Heart left ventricle (tissue), 16 donors: Measurements from ENCODE around the gene AFF3. TPM values are rescaled to one million over a fixed set of nuclear protein-coding genes. Genes with fewer than 3 reads are reported as not detected.

ENCODE experiments used
- ATAC-seq, 4 donors: fragments of 200-7000 bp; cut with Tn5 transposase; one replicate each; pipeline ENCODE4 v1.9.1; 2020 to 2022; ENCODE audit warnings: moderate library complexity in 4 of 4, mild to moderate bottlenecking in 3 of 4, moderate number of reproducible peaks in 1 of 4
- DNase-seq, 5 donors: peaks; one replicate each; pipeline ENCODE4 v3.0.0-alpha.2; 2020
- H3K27ac ChIP-seq, 12 donors: fragments of 200-600 bp; sonication (generic) in 4 of 12; one replicate each; pipeline versions ENCODE4 v1.5.0 to v1.8.0; 2016 to 2022; ENCODE audit warnings: mild to moderate bottlenecking in 2 of 12
- H3K27me3 ChIP-seq, 9 donors: fragments of 200-600 bp; sonication (generic) in 2 of 9; one replicate each; pipeline versions ENCODE4 v1.5.1 to v1.8.0; 2016 to 2022; ENCODE audit warnings: mild to moderate bottlenecking in 3 of 9
- H3K36me3 ChIP-seq, 9 donors: fragments of 200-600 bp; sonication (generic) in 2 of 9; one replicate each; pipeline versions ENCODE4 v1.5.0 to v1.8.0; 2018 to 2022; ENCODE audit warnings: mild to moderate bottlenecking in 2 of 9
- H3K4me1 ChIP-seq, 12 donors: fragments of 200-600 bp; sonication (generic) in 4 of 12; one replicate each; pipeline versions ENCODE4 v1.5.0 to v1.8.0; 2016 to 2022; ENCODE audit warnings: mild to moderate bottlenecking in 3 of 12
- H3K4me3 ChIP-seq, 12 donors: fragments of 200-600 bp; sonication (generic) in 4 of 12; one replicate each; pipeline versions ENCODE4 v1.5.0 to v1.8.0; 2017 to 2022; ENCODE audit warnings: mild to moderate bottlenecking in 9 of 12, moderate library complexity in 4 of 12
- H3K9me3 ChIP-seq, 12 donors: fragments of 200-600 bp; sonication (generic) in 4 of 12; one replicate each; pipeline versions ENCODE4 v1.5.0 to v1.8.0; 2016 to 2022; ENCODE audit warnings: mild to moderate bottlenecking in 1 of 12
- POLR2A ChIP-seq, 2 donors: fragments of 450-650 bp; IDR thresholded peaks; one replicate each; pipeline ENCODE4 v1.6.1; 2017; ENCODE audit warnings: antibody characterized with exemption in 2 of 2, mild to moderate bottlenecking in 2 of 2, moderate library complexity in 2 of 2
- WGBS, 4 donors: extraction: QIAGEN DNeasy Blood & Tissue Kit in 2 of 4; methylation state at CpG; one replicate each; pipeline versions ENCODE4 v1.1.5 to v1.1.7; 2013 to 2018; 5-methylcytosine and 5-hydroxymethylcytosine counted together
- intact Hi-C, 10 donors: fragments of 100-400 bp; cut with DNase I; formaldehyde crosslinking; loops; one replicate each; pipeline versions ENCODE4 v1.11.1 to v1.14.2; 2022
- polyA plus RNA-seq, 2 donors: library from polyadenylated mRNA; stranded (reverse); fragments of 200-250 nt; gene quantifications; one replicate each; pipeline ENCODE4 v1.2.3, GENCODE V29; 2013
- total RNA-seq, 9 donors: library from RNA; depleted of rRNA in 2 of 9; stranded (reverse); fragments of >200 nt in 2 of 9; fragmentation: NEBNext Ultra II Directional in 3 of 9; extraction: Animal tissue kit (Norgen Biotek cat#: 25700) in 3 of 9; gene quantifications; one replicate each; pipeline versions ENCODE4 v1.1.0 to v1.2.4, GENCODE V29; 2016 to 2023
- TF ChIP-seq, protein P1 (sequence below), 12 donors: fragments of 200-600 bp; sonication (generic) in 4 of 12; IDR thresholded peaks; one replicate each; pipeline versions ENCODE4 v1.5.0 to v1.8.0; 2018 to 2022; ENCODE audit warnings: antibody characterized with exemption in 12 of 12, mild to moderate bottlenecking in 5 of 12
- donor health status: ischemic (EF 13 %, LVEDD 7.1; RV severe dilation, severe dysfunction).
- donor health status: healthy with polysubstance abuse.
- donor health status: DM: no; HTN: yes; CAD: no.
- donor health status: DM: no; HTN: no; CAD: no.
- donor health status: ischemic (EF 25% LVEDD 6.9; RV normal size, moderate dysfunction).
- donor health status: ischemic (EF 25% LVEDD 5.7; RV mildly dilated, moderate dysfunction).
- donor health status: healthy.
- donor health status: DM: yes; HTN: yes; CAD: no.
- donor health status: ischemic (EF 35%, LVEDD 5.7; RV mildly dilated, moderate dysfunction).
- donor health status: nonischemic (EF 11% LVEDD 7.7; RV severe dilation, severe dysfunction).
- donor health status: DM: yes; HTN: yes; CAD: no.
- donor health status: PGD.
- donor health status: ischemic (EF 29% LVEDD 5.4; RV normal size, mild dysfunction).
- donor health status: nonischemic (EF 23%, LVEDD 6.1; RV moderate dilation, normal function).

AFF3 gene
- total and polyA plus RNA-seq, 11 donors, result 1.3 to 15.5 (median 4.7) TPM

DNA sequence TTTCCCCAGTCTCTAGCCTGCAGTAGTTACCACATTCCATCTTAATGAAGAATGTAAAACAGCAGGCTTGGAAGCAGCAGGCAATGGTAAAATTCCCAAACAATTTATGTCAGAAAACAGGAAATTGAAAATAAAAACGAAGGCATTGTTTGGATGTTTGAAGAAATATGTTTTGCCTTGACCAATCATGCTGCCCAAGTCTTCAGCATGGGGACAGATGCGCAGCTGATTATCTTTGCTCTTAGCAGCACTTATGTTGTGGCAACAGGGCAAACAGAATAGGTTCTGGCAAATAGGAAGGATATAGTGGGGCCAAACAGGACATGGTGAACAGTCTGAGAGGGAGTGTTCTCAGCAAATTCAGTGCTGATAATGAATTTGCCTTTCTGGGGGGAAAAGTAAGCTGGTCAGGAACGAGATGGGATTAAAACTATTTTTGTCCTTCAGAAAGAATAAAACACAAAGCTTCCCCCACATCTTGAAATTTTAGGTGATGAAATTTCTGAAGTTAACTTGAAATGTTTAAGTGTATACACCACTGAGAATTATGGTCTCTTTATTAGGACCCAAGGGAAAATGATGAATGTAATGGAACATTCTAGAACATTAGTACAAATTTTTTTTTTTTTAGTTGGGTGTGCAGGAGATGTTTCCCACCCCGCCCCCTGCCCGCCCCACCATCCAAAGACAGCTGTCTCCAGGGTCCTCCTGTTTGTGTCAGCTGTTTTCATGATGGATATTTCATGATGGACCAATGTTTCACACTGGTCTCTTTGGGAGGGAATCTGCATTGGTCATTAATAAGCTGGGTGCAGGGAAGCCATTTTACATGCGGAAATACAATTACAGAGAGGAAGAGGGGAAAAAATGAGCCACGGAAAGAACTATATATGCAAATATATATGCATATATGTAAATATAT is 413.0 kb downstream of the AFF3 start:
- H3K4me3 ChIP-seq, result no peak overlapping the region
- peak overlapping the region in 7 of 12 donors; percentile 7 to 71 (median 30) for H3K27ac ChIP-seq
- no peak for TF ChIP-seq POLR2A (IDR thresholded peaks at IDR 0.05)
- TF ChIP-seq, protein P1, sequence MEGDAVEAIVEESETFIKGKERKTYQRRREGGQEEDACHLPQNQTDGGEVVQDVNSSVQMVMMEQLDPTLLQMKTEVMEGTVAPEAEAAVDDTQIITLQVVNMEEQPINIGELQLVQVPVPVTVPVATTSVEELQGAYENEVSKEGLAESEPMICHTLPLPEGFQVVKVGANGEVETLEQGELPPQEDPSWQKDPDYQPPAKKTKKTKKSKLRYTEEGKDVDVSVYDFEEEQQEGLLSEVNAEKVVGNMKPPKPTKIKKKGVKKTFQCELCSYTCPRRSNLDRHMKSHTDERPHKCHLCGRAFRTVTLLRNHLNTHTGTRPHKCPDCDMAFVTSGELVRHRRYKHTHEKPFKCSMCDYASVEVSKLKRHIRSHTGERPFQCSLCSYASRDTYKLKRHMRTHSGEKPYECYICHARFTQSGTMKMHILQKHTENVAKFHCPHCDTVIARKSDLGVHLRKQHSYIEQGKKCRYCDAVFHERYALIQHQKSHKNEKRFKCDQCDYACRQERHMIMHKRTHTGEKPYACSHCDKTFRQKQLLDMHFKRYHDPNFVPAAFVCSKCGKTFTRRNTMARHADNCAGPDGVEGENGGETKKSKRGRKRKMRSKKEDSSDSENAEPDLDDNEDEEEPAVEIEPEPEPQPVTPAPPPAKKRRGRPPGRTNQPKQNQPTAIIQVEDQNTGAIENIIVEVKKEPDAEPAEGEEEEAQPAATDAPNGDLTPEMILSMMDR (IDR thresholded peaks at IDR 0.05), result no peak
- intact Hi-C loops, result loop anchor here in 8 of 10 donors (5.0 to 10.0 kb wide), 4 partner anchors 165 to 515 kb away; no protein-coding TSS in a partner anchor
- H3K4me1 ChIP-seq, result peaks cover 3 to 37% (median 28%) of the 10 kb centered on the region in 12 donors
- no peaks in the 10 kb centered on the region for H3K9me3 ChIP-seq
- H3K36me3 ChIP-seq, result no peaks in the 10 kb centered on the region
- ATAC-seq (peak; percentile 76 to 84 (median 78)), DNase-seq (no peak)
- no peaks in the 10 kb centered on the region for H3K27me3 ChIP-seq
- 55 to 63% (median 62%) methylated on average over 7 of the region's 7 CpGs for WGBS, 4 donors

DNA sequence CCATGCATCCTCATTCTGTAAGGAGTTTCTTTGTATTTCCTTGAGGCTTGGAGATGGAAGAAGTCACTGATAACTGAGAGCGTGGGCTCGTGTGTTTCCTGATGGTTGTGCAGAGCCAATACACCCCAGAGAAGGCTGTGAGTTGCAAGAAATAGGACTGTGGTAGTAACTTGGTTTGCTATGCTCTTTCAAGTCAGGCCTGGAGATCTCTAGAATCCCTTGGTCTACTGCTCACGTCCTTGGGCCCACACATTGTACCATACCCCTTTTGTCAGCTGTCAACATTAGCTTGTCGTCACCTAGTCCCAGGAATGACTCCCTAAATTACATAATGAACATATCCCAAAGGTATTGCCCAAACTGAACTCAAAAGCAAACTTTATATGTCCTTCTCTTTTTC is 414.2 kb downstream of the AFF3 start:
- Histone ChIP-seq H3K27me3 (no peaks in the 10 kb centered on the region), H3K4me3 (no peak overlapping the region), H3K36me3 (no peaks in the 10 kb centered on the region), H3K9me3 (peaks cover 0 to 5% (median 0%) of the 10 kb centered on the region in 12 donors), H3K27ac (peak overlapping the region in 4 of 12 donors; percentile 11 to 71 (median 58)), H3K4me1 (peaks cover 3 to 37% (median 28%) of the 10 kb centered on the region in 12 donors)
- DNase-seq (no peak), ATAC-seq (peak in 2 of 4 donors; percentile 24 to 66)
- intact Hi-C loops, result loop anchor here in 8 of 10 donors (5.0 to 10.0 kb wide), 4 partner anchors 163 to 517 kb away; no protein-coding TSS in a partner anchor
- 53 to 73% (median 60%) methylated on average over 4 of the region's 4 CpGs for WGBS, 4 donors
- TF ChIP-seq, protein P1 (IDR thresholded peaks at IDR 0.05), result no peak
- TF ChIP-seq POLR2A (IDR thresholded peaks at IDR 0.05), result no peak

DNA sequence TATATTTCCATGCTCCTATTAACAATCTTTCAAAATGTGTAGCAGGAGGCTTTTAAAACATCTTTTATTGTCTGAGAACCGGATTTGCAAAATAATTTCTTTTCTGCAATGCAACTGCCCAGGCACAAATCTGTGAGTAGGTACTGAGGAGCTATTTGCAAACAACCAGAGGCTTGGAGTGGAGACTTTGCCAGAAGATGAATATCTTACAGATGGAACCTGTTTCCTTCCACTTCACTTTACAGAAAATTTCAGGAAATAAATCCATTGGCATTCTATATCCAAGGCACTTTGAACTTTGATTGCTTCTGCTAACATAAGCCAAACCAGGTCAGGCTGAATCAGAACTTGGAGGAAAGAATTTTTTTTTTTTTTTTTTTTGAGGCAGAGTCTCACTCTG is 415.2 kb downstream of the AFF3 start:
- DNase-seq (no peak), ATAC-seq (no peak)
- Histone ChIP-seq H3K4me3 (peak overlapping the region in 2 of 12 donors; percentile 10 to 22), H3K27ac (peak overlapping the region in 1 of 12 donors; percentile 4), H3K27me3 (no peaks in the 10 kb centered on the region), H3K36me3 (no peaks in the 10 kb centered on the region), H3K9me3 (peaks cover 0 to 14% (median 5%) of the 10 kb centered on the region in 12 donors), H3K4me1 (peaks cover 3 to 37% (median 28%) of the 10 kb centered on the region in 12 donors)
- no peak for TF ChIP-seq POLR2A (IDR thresholded peaks at IDR 0.05)
- TF ChIP-seq, protein P1 (IDR thresholded peaks at IDR 0.05), result no peak
- WGBS, 4 donors, result 47 to 70% (median 59%) methylated on average over 1 of the region's 1 CpG
- intact Hi-C loops, result loop anchor here in 8 of 10 donors (2.0 to 10.0 kb wide), 5 partner anchors 162 to 518 kb away; no protein-coding TSS in a partner anchor

DNA sequence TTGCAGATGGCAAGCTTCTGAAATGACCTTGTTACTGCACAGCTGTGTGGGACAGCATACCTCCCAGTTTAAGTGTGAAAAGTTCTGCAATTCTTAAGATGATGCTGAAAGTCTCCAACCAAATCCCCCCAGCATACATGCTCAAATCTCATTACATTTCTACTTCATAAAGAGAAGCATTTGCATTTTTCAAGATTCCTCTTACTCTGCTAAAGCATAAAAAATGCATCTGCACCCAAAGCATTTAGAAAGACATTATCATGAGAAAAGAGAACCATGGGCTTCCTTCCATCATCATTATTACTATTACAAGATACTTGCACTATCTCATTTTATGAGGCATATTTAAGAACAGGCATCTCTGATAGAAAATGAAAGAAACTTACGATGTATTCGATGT is 415.7 kb downstream of the AFF3 start:
- TF ChIP-seq POLR2A (IDR thresholded peaks at IDR 0.05), result no peak
- TF ChIP-seq, protein P1 (IDR thresholded peaks at IDR 0.05), result no peak
- ATAC-seq (no peak), DNase-seq (no peak)
- Histone ChIP-seq H3K9me3 (peaks cover 0 to 20% (median 9%) of the 10 kb centered on the region in 12 donors), H3K27me3 (no peaks in the 10 kb centered on the region), H3K36me3 (no peaks in the 10 kb centered on the region), H3K27ac (no peak overlapping the region), H3K4me1 (peaks cover 3 to 37% (median 28%) of the 10 kb centered on the region in 12 donors), H3K4me3 (peak overlapping the region in 2 of 12 donors; percentile 10 to 22)
- WGBS, 4 donors, result 42 to 56% (median 50%) methylated on average over 2 of the region's 2 CpGs
- intact Hi-C loops, result loop anchor here in 8 of 10 donors (2.0 to 10.0 kb wide), 5 partner anchors 162 to 518 kb away; no protein-coding TSS in a partner anchor
